ENCODE data around the gene CYTH2. TPM values are rescaled to one million over a fixed set of nuclear protein-coding genes. Genes with fewer than 3 reads are reported as not detected.

CYTH2 gene
- total and polyA plus RNA-seq, 2 of the 8 experiments (the other 6 are each of a cell fraction or from before 2014, with no cell fraction given) = 43.7 to 71.4 TPM

GRCh38 chr19:48529156-48529555, 60.0 kb downstream of the CYTH2 start:
- H2AK5ac ChIP-seq (ENCODE audit: low read depth, low read length) = no peak overlapping the region
- H3K27me3 ChIP-seq (replicated peaks in 1 of 4; ENCODE audit: control insufficient read depth in 3 of 4, extremely low read depth in 1 of 4, insufficient read depth in 3 of 4, low read length in 3 of 4) = no peaks in the 10 kb centered on the region
- no peak overlapping the region for H2BK12ac ChIP-seq (ENCODE audit: low read depth, low read length)
- H2BK120ac ChIP-seq (replicated peaks; ENCODE audit: low read depth, low read length) = no peak overlapping the region
- POLR2A ChIA-PET (ENCODE audit: partially characterized antibody) = interaction anchor here (0.8 to 1.1 kb wide), 5 partner anchors 14 to 84 kb away, joined by 3 to 4 read pairs (median 3); no protein-coding TSS in a partner anchor
- no peaks in the 10 kb centered on the region for H3K79me1 ChIP-seq (ENCODE audit: low read depth, low read length)
- H3K4me2 ChIP-seq (ENCODE audit: insufficient read depth in 1 of 2, low read depth in 2 of 2, low read length in 2 of 2) = no peak overlapping the region
- H3K9ac ChIP-seq (replicated peaks in 1 of 4; ENCODE audit: extremely low read depth in 1 of 4, low read depth in 3 of 4, low read length in 3 of 4) = no peak overlapping the region
- no peak for FAIRE-seq
- no peak overlapping the region for H3K27ac ChIP-seq (ENCODE audit: low read depth, low read length)
- peak overlapping the region; percentile 50; the same call in 1 of the 2 replicates for H2AFZ ChIP-seq (ENCODE audit: low read length)
- no peaks in the 10 kb centered on the region for H3K23me2 ChIP-seq (ENCODE audit: low read depth, low read length)
- H3K36me3 ChIP-seq (ENCODE audit: control insufficient read depth in 2 of 4, insufficient read depth in 4 of 4, low read length in 3 of 4) = no peaks in the 10 kb centered on the region
- no peaks in the 10 kb centered on the region for H3K79me2 ChIP-seq (ENCODE audit: control insufficient read depth in 1 of 2, insufficient read depth in 2 of 2, low read length in 2 of 2)
- TF ChIP-seq EGR1 (IDR thresholded peaks at IDR 0.05; ENCODE audit: borderline replicate concordance, low read depth, low read length) = no peak
- no peak for TF ChIP-seq NRF1 (IDR thresholded peaks at IDR 0.05; ENCODE audit: low read depth, low read length)
- no peak for TF ChIP-seq SIN3A (conservative IDR thresholded peaks at IDR 0.05 in 1 of 2, IDR thresholded peaks at IDR 0.05 in 1 of 2; ENCODE audit: low read depth in 1 of 2, low read length in 2 of 2)
- no peak for TF ChIP-seq JUND (IDR thresholded peaks at IDR 0.05; ENCODE audit: low read length)
- no peak for TF ChIP-seq POLR2AphosphoS5 (IDR thresholded peaks at IDR 0.05; ENCODE audit: low read depth, low read length)
- no peak for TF ChIP-seq RNF2 (IDR thresholded peaks at IDR 0.05; ENCODE audit: borderline replicate concordance, low read depth, low read length, missing control alignments, poor library complexity, severe bottlenecking)
- TF ChIP-seq CBX5 (IDR thresholded peaks at IDR 0.05; ENCODE audit: low read depth, low read length) = no peak
- TF ChIP-seq YY1 (IDR thresholded peaks at IDR 0.05; ENCODE audit: low read depth, low read length) = peak; percentile 75
- no peak for TF ChIP-seq SAP30 (IDR thresholded peaks at IDR 0.05; ENCODE audit: insufficient read depth, insufficient replicate concordance, low read length)
- no peak for TF ChIP-seq RBBP5 (IDR thresholded peaks at IDR 0.05; ENCODE audit: borderline replicate concordance, low read depth, low read length)
- TF ChIP-seq E2F6 (IDR thresholded peaks at IDR 0.05) = peak; percentile 52; the same call in 1 of the 2 replicates
- TF ChIP-seq RFX5 (IDR thresholded peaks at IDR 0.05; ENCODE audit: borderline replicate concordance, low read depth, low read length) = no peak
- no peak for TF ChIP-seq POLR2A (IDR thresholded peaks at IDR 0.05; ENCODE audit: control extremely low read depth in 1 of 2, low read depth in 2 of 2, low read length in 2 of 2)
- peak overlapping the region; percentile 58; the same call in 1 of the 2 replicates for H2BK5ac ChIP-seq (ENCODE audit: low read depth, low read length)
- no peak overlapping the region for H4K91ac ChIP-seq (replicated peaks; ENCODE audit: insufficient read length, low read length)
- H3K4me3 ChIP-seq (ENCODE audit: extremely low read depth in 1 of 4, insufficient read depth in 2 of 4, low read depth in 3 of 4, low read length in 4 of 4) = no peak overlapping the region
- no peak overlapping the region for H3K4ac ChIP-seq (replicated peaks; ENCODE audit: insufficient read length, low read depth, low read length)
- H3K14ac ChIP-seq (ENCODE audit: insufficient read length) = no peak overlapping the region
- H3K18ac ChIP-seq (ENCODE audit: extremely low read depth, low read length) = no peak overlapping the region
- no peak overlapping the region for H4K8ac ChIP-seq (ENCODE audit: extremely low read depth, insufficient read depth, low read length)
- H3K9me3 ChIP-seq (ENCODE audit: insufficient read depth in 2 of 2, low read depth in 1 of 2, low read length in 1 of 2) = peaks cover 7 to 10% of the 10 kb centered on the region in 2 experiments; a peak in 2 of 4 replicates
- H2BK20ac ChIP-seq (ENCODE audit: low read length) = no peak overlapping the region
- CTCF ChIA-PET (ENCODE audit: partially characterized antibody) = interaction anchor here (0.8 to 2.7 kb wide), 9 partner anchors 9 to 57 kb away, joined by 3 to 8 read pairs (median 3); partner anchors contain the start of gene SULT2B1
- 0 out of 7 replicates have a peak, but pooled peaks cover 0 to 2% (median 0%) of the 10 kb centered on the region in 4 experiments for H3K4me1 ChIP-seq (replicated peaks in 1 of 4; ENCODE audit: control insufficient read depth in 3 of 4, insufficient read depth in 4 of 4, low read length in 3 of 4)
- 86% methylated on average over 4 of the region's 4 CpGs; no CpG with 5 or more reads in 1 of the 2 experiments for WGBS, 2 experiments (ENCODE audit: extremely low coverage in 1 of 2, insufficient coverage in 1 of 2, insufficient read length in 1 of 2, insufficient replicate concordance in 2 of 2, low coverage in 1 of 2, low lambda C conversion rate in 2 of 2, missing lambda C conversion rate in 1 of 2)
- DNase-seq (ENCODE audit: low read depth in 1 of 2, low spot score in 2 of 2) = no peak
- H4K20me1 ChIP-seq (replicated peaks in 1 of 2; ENCODE audit: control insufficient read depth in 1 of 2, insufficient read depth in 2 of 2, low read length in 2 of 2) = no peaks in the 10 kb centered on the region
- no peak overlapping the region for H3K56ac ChIP-seq (replicated peaks; ENCODE audit: insufficient read length, low read depth, low read length)
- no peak overlapping the region for H3K23ac ChIP-seq (ENCODE audit: insufficient read length)
- no peak overlapping the region for H2BK15ac ChIP-seq (ENCODE audit: low read length)
- H4K5ac ChIP-seq (ENCODE audit: insufficient read length, low read depth, low read length) = no peak overlapping the region
